HepG2 (cell line): ENCODE data around the gene DDRGK1. TPM values are rescaled to one million over a fixed set of nuclear protein-coding genes. Genes with fewer than 3 reads are reported as not detected.

Experiments
- AGO1 ChIP-seq: fragments of 200-400 bp; formaldehyde crosslinking; IDR thresholded peaks from 2 replicates; pipeline ENCODE4 v1.6.1; 2017; ENCODE audit warnings: mild to moderate bottlenecking, low read depth, low read length, moderate library complexity; ENCODE audit not compliant: poor library complexity, severe bottlenecking
- CEBPB ChIP-seq: IDR thresholded peaks from 2 replicates; pipeline ENCODE4 v1.6.1; 2011; ENCODE audit warnings: low read depth, low read length, improper control_type of control experiment, borderline replicate concordance
- CENPT ChIP-seq: sonication (generic); formaldehyde crosslinking; IDR thresholded peaks from 2 replicates; pipeline ENCODE4 v1.8.0; 2022; ENCODE audit warnings: low read depth, mild to moderate bottlenecking, moderate library complexity, missing genetic modification reagents
- EP300 ChIP-seq, 3 experiments: sonication (generic) in 1 of 3; formaldehyde crosslinking in 1 of 3; IDR thresholded peaks; 2 replicates each; pipeline versions ENCODE4 v1.5.1 to v1.6.1; 2011 to 2020; ENCODE audit warnings: low read depth in 2 of 3, low read length in 2 of 3, borderline replicate concordance in 1 of 3, improper control_type of control experiment in 1 of 3, mild to moderate bottlenecking in 1 of 3, missing genetic modification reagents in 1 of 3, moderate library complexity in 1 of 3
- FOSL1 ChIP-seq: sonication (generic); formaldehyde crosslinking; IDR thresholded peaks from 2 replicates; pipeline ENCODE4 v1.9.0; 2021; ENCODE audit warnings: missing genetic modification reagents, borderline replicate concordance
- GTF3A ChIP-seq: sonication (generic); formaldehyde crosslinking; conservative IDR thresholded peaks from 2 replicates; pipeline ENCODE4 v1.4.0; 2020; ENCODE audit warnings: mild to moderate bottlenecking, missing genetic modification reagents
- HNRNPK ChIP-seq: fragments of 200-400 bp; formaldehyde crosslinking; IDR thresholded peaks from 2 replicates; pipeline ENCODE4 v1.6.1; 2018; ENCODE audit warnings: low read length, low read depth, moderate library complexity, mild to moderate bottlenecking; ENCODE audit not compliant: poor library complexity, severe bottlenecking
- KAT8 ChIP-seq: IDR thresholded peaks from 2 replicates; pipeline ENCODE4 v1.6.1; 2016; ENCODE audit warnings: missing genetic modification reagents, missing compliant biosample characterization
- KDM1A ChIP-seq: IDR thresholded peaks from 2 replicates; pipeline ENCODE4 v1.6.1; 2016; ENCODE audit warnings: missing compliant biosample characterization
- MAFF ChIP-seq: IDR thresholded peaks from 2 replicates; pipeline ENCODE4 v1.6.1; 2011; ENCODE audit warnings: low read depth, low read length, improper control_type of control experiment
- NR2F2 ChIP-seq: IDR thresholded peaks from 2 replicates; pipeline ENCODE4 v1.6.1; 2012; ENCODE audit warnings: low read depth, inconsistent platforms, borderline replicate concordance
- RARA ChIP-seq: IDR thresholded peaks from 2 replicates; pipeline ENCODE4 v1.6.1; 2016; ENCODE audit warnings: missing genetic modification reagents, missing compliant biosample characterization
- RFX5 ChIP-seq: IDR thresholded peaks from 2 replicates; pipeline ENCODE4 v1.6.1; 2011; ENCODE audit warnings: low read depth, low read length, improper control_type of control experiment
- RFXANK ChIP-seq: IDR thresholded peaks from 2 replicates; pipeline ENCODE4 v1.6.1; 2016
- SCMH1 ChIP-seq: sonication (generic); formaldehyde crosslinking; IDR thresholded peaks from 2 replicates; pipeline ENCODE4 v1.9.0; 2021; ENCODE audit warnings: missing genetic modification reagents, mild to moderate bottlenecking, borderline replicate concordance
- SNRNP70 ChIP-seq: fragments of 200-400 bp; formaldehyde crosslinking; IDR thresholded peaks from 2 replicates; pipeline ENCODE4 v1.6.1; 2017; ENCODE audit warnings: mild to moderate bottlenecking, low read depth, low read length, moderate library complexity
- ZFP36 ChIP-seq: fragments of 150-350 bp; IDR thresholded peaks from 2 replicates; pipeline ENCODE4 v1.6.1; 2018; ENCODE audit warnings: borderline replicate concordance, low read length, low read depth; ENCODE audit not compliant: partially characterized antibody
- ZMYM2 ChIP-seq: sonication (generic); formaldehyde crosslinking; IDR thresholded peaks from 2 replicates; pipeline ENCODE4 v1.8.0; 2022; ENCODE audit warnings: mild to moderate bottlenecking, missing genetic modification reagents
- ZNF274 ChIP-seq: sonication (generic); formaldehyde crosslinking; IDR thresholded peaks from 2 replicates; pipeline ENCODE4 v1.5.1; 2020; ENCODE audit warnings: mild to moderate bottlenecking, missing genetic modification reagents
- ZNF430 ChIP-seq: sonication (generic); formaldehyde crosslinking; IDR thresholded peaks from 2 replicates; pipeline ENCODE4 v1.9.0; 2021; ENCODE audit warnings: mild to moderate bottlenecking, missing genetic modification reagents
- ZNF589 ChIP-seq: sonication (generic); formaldehyde crosslinking; conservative IDR thresholded peaks from 2 replicates; pipeline ENCODE4 v1.8.0; 2022; ENCODE audit warnings: mild to moderate bottlenecking, moderate library complexity, missing genetic modification reagents
- ZNF703 ChIP-seq: sonication (generic); formaldehyde crosslinking; IDR thresholded peaks from 2 replicates; pipeline ENCODE4 v1.5.1; 2020; ENCODE audit warnings: missing genetic modification reagents, mild to moderate bottlenecking, moderate library complexity, borderline replicate concordance
- polyA plus RNA-seq, 8 experiments: library from polyadenylated mRNA; depleted of rRNA in 3 of 8; stranded (reverse) in 7 of 8; unstranded in 1 of 8; fragments of >200 nt; fragmentation: Illumina TruSeq in 4 of 8; extraction: Trizol in 4 of 8; gene quantifications; 2 replicates each; pipeline versions ENCODE4 v1.2.1 to v1.2.3, GENCODE V29; 2011 to 2016; ENCODE audit warnings: low read depth in 4 of 8, missing spikeins in 1 of 8, mixed read lengths in 1 of 8; ENCODE audit not compliant: insufficient read depth in 1 of 8
- total RNA-seq, 5 experiments: library from RNA; depleted of rRNA; stranded (reverse); fragments of >200 nt; fragmentation: Illumina TruSeq; extraction: Trizol; gene quantifications; 2 replicates each; pipeline ENCODE4 v1.2.3, GENCODE V29; 2016; ENCODE audit warnings: low read depth in 1 of 5
- TF ChIP-seq, protein P1 (sequence below): sonication (generic); formaldehyde crosslinking; IDR thresholded peaks from 2 replicates; pipeline ENCODE4 v1.4.0; 2020; ENCODE audit warnings: missing genetic modification reagents, mild to moderate bottlenecking, borderline replicate concordance
- TF ChIP-seq, protein P2 (sequence below): IDR thresholded peaks from 2 replicates; pipeline ENCODE4 v1.6.1; 2016; ENCODE audit warnings: control low read depth
- TF ChIP-seq, protein P3 (sequence below), 2 experiments: sonication (generic) in 1 of 2; formaldehyde crosslinking in 1 of 2; IDR thresholded peaks; 2 replicates each; pipeline versions ENCODE4 v1.4.0 to v1.6.1; 2016 to 2020; ENCODE audit warnings: borderline replicate concordance in 1 of 2, low read depth in 1 of 2, mild to moderate bottlenecking in 1 of 2, missing genetic modification reagents in 1 of 2

The DDRGK1 gene
- total and polyA plus RNA-seq, 2 of the 13 experiments (the other 11 are each of a cell fraction or from before 2014, with no cell fraction given): 96.7 to 149 TPM

DNA sequence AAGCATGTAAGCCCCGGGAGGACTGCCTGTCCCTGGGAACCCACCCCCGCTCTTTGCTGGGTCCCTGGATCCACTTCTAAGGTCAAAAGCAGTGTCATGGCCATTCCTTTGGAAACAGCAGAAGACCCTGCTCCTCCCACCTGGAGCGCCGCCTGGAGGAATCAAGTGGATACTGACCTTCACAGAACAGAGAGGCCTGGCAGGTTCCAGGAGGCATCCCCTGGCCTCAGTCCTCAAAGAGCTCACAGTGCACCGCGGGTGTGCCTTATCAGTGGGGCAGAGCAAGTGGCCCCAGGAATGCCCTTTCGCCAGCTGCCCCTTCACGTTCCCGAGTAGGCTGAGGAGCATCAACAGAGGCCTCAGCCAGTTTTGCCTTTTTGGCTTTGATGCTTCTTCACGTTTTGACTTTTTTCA, 45.6 kb upstream of the DDRGK1 start (continued):
- TF ChIP-seq HNRNPK (no peak), ZNF274 (peak; percentile 48; the same call in 1 of the 2 replicates), ZNF589 (no peak), CEBPB (no peak), ZNF430 (CRISPR knock-in tag) (no peak), ZMYM2 (no peak), AGO1 (no peak), KAT8 (CRISPR knock-in tag) (peak; percentile 67), KDM1A (CRISPR knock-in tag) (peak; percentile 50; the same call in 1 of the 2 replicates), MAFF (no peak), NR2F2 (peak; percentile 72; the same call in 1 of the 2 replicates), SNRNP70 (no peak), ZNF703 (CRISPR knock-in tag) (no peak), EP300 (IDR thresholded peaks at IDR 0.05; ENCODE audit: low read depth in 2 of 2, low read length in 2 of 2) (0 out of 4 replicates have a peak, but pooled peaks have one; percentile 12 to 23), EP300 (CRISPR knock-in tag; IDR thresholded peaks at IDR 0.05; ENCODE audit: borderline replicate concordance) (no peak), ZFP36 (no peak), SCMH1 (CRISPR knock-in tag) (no peak), RFXANK (CRISPR knock-in tag) (no peak), CENPT (CRISPR knock-in tag) (0 out of 2 replicates have a peak, but pooled peaks have one; percentile 58), RFX5 (no peak), RARA (CRISPR knock-in tag) (peak; percentile 90), FOSL1 (CRISPR knock-in tag) (no peak), GTF3A (CRISPR knock-in tag) (no peak)
- TF ChIP-seq, protein P1, sequence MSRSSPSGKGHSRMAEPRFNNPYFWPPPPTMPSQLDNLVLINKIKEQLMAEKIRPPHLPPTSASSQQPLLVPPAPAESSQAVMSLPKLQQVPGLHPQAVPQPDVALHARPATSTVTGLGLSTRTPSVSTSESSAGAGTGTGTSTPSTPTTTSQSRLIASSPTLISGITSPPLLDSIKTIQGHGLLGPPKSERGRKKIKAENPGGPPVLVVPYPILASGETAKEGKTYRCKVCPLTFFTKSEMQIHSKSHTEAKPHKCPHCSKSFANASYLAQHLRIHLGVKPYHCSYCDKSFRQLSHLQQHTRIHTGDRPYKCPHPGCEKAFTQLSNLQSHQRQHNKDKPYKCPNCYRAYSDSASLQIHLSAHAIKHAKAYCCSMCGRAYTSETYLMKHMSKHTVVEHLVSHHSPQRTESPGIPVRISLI: no peak; the same call in 1 of the 2 replicates
- TF ChIP-seq, protein P2, sequence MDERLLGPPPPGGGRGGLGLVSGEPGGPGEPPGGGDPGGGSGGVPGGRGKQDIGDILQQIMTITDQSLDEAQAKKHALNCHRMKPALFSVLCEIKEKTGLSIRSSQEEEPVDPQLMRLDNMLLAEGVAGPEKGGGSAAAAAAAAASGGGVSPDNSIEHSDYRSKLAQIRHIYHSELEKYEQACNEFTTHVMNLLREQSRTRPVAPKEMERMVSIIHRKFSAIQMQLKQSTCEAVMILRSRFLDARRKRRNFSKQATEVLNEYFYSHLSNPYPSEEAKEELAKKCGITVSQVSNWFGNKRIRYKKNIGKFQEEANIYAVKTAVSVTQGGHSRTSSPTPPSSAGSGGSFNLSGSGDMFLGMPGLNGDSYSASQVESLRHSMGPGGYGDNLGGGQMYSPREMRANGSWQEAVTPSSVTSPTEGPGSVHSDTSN (CRISPR knock-in tag): no peak
- TF ChIP-seq, protein P3, sequence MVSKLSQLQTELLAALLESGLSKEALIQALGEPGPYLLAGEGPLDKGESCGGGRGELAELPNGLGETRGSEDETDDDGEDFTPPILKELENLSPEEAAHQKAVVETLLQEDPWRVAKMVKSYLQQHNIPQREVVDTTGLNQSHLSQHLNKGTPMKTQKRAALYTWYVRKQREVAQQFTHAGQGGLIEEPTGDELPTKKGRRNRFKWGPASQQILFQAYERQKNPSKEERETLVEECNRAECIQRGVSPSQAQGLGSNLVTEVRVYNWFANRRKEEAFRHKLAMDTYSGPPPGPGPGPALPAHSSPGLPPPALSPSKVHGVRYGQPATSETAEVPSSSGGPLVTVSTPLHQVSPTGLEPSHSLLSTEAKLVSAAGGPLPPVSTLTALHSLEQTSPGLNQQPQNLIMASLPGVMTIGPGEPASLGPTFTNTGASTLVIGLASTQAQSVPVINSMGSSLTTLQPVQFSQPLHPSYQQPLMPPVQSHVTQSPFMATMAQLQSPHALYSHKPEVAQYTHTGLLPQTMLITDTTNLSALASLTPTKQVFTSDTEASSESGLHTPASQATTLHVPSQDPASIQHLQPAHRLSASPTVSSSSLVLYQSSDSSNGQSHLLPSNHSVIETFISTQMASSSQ (IDR thresholded peaks at IDR 0.05; ENCODE audit: low read depth): no peak
- TF ChIP-seq, protein P3 (CRISPR knock-in tag; IDR thresholded peaks at IDR 0.05; ENCODE audit: borderline replicate concordance): no peak
